C4-2B (cell line): ENCODE data around the gene KRTAP5-9.

Experiments
- ZFX ChIP-seq: fragments of 450-650 bp; IDR thresholded peaks from 2 replicates; pipeline ENCODE4 v1.6.1; 2017
- TF ChIP-seq, protein P1 (sequence below): fragments of 450-650 bp; conservative IDR thresholded peaks from 2 replicates; pipeline ENCODE4 v1.5.1; 2017; ENCODE audit warnings: mild to moderate bottlenecking

- TF ChIP-seq, protein P1, sequence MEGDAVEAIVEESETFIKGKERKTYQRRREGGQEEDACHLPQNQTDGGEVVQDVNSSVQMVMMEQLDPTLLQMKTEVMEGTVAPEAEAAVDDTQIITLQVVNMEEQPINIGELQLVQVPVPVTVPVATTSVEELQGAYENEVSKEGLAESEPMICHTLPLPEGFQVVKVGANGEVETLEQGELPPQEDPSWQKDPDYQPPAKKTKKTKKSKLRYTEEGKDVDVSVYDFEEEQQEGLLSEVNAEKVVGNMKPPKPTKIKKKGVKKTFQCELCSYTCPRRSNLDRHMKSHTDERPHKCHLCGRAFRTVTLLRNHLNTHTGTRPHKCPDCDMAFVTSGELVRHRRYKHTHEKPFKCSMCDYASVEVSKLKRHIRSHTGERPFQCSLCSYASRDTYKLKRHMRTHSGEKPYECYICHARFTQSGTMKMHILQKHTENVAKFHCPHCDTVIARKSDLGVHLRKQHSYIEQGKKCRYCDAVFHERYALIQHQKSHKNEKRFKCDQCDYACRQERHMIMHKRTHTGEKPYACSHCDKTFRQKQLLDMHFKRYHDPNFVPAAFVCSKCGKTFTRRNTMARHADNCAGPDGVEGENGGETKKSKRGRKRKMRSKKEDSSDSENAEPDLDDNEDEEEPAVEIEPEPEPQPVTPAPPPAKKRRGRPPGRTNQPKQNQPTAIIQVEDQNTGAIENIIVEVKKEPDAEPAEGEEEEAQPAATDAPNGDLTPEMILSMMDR = no peak
- TF ChIP-seq ZFX = no peak
Measured at GRCh38 chr11:71551711-71552110, 3.5 kb downstream of the KRTAP5-9 start.
